Lower leg skin (tissue), 3 donors: ENCODE measurements around the gene C1QTNF6.

Experiments
- POLR2A ChIP-seq, 2 donors: fragments of 450-650 bp; IDR thresholded peaks; one replicate each; pipeline ENCODE4 v1.6.1; 2016 to 2017; ENCODE audit warnings: antibody characterized with exemption in 2 of 2, mild to moderate bottlenecking in 1 of 2, moderate library complexity in 1 of 2
- TF ChIP-seq, protein P1 (sequence below), 3 donors: fragments of 450-650 bp; IDR thresholded peaks; one replicate each; pipeline ENCODE4 v1.5.1; 2016; ENCODE audit warnings: antibody characterized with exemption in 3 of 3, mild to moderate bottlenecking in 3 of 3, moderate library complexity in 2 of 3

DNA sequence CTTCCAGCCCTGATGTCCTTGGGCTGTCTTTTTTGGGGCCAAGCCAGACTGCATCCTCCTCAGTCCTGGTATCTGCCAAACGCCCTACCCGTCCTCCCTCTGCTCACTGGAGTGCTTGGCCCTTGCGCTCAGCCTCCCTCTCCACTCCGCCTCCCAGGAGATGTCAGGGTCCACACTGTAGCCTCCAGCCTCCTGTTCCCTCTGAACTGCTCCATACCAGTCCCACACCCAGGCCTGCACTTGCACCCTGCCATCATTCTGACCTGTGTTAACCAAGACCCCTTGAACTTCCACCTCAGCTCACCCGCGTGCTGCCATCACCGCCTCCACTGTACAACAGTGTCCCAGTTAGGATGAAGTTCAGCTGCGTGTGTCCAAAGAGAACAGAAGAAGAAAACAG, 32.1 kb downstream of the C1QTNF6 start:
- TF ChIP-seq, protein P1, sequence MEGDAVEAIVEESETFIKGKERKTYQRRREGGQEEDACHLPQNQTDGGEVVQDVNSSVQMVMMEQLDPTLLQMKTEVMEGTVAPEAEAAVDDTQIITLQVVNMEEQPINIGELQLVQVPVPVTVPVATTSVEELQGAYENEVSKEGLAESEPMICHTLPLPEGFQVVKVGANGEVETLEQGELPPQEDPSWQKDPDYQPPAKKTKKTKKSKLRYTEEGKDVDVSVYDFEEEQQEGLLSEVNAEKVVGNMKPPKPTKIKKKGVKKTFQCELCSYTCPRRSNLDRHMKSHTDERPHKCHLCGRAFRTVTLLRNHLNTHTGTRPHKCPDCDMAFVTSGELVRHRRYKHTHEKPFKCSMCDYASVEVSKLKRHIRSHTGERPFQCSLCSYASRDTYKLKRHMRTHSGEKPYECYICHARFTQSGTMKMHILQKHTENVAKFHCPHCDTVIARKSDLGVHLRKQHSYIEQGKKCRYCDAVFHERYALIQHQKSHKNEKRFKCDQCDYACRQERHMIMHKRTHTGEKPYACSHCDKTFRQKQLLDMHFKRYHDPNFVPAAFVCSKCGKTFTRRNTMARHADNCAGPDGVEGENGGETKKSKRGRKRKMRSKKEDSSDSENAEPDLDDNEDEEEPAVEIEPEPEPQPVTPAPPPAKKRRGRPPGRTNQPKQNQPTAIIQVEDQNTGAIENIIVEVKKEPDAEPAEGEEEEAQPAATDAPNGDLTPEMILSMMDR (IDR thresholded peaks at IDR 0.05) = no peak
- TF ChIP-seq POLR2A (IDR thresholded peaks at IDR 0.05) = no peak
